DMS 273 (cell line): ENCODE data around the gene AGAP2.
"Not testable (repeated sequence)": the region's sequence is repeated elsewhere in the genome, so short reads cannot be mapped to it uniquely, and the experiment has no call there.

Experiments used
- DNase-seq: peaks from one replicate; lab custom pipeline; 2025; ENCODE audit not compliant: unreplicated experiment; lab: John Stamatoyannopoulos, UW

Gene AGAP2

GRCh38 chr12:57738661-57739237, at the start of gene AGAP2:
Gene AGAP2, minus strand, starts transcription at chr12:57738742. Its CDS starts 496 bp downstream, at chr12:57738246.
- DNase-seq = peak; percentile 77

- DNase-seq = no peak
Measured at GRCh38 chr12:57783861-57784260, 45.3 kb upstream of the AGAP2 start.

GRCh38 chr12:57783466-57783801, 44.9 kb upstream of the AGAP2 start:
- no peak for DNase-seq

DNA sequence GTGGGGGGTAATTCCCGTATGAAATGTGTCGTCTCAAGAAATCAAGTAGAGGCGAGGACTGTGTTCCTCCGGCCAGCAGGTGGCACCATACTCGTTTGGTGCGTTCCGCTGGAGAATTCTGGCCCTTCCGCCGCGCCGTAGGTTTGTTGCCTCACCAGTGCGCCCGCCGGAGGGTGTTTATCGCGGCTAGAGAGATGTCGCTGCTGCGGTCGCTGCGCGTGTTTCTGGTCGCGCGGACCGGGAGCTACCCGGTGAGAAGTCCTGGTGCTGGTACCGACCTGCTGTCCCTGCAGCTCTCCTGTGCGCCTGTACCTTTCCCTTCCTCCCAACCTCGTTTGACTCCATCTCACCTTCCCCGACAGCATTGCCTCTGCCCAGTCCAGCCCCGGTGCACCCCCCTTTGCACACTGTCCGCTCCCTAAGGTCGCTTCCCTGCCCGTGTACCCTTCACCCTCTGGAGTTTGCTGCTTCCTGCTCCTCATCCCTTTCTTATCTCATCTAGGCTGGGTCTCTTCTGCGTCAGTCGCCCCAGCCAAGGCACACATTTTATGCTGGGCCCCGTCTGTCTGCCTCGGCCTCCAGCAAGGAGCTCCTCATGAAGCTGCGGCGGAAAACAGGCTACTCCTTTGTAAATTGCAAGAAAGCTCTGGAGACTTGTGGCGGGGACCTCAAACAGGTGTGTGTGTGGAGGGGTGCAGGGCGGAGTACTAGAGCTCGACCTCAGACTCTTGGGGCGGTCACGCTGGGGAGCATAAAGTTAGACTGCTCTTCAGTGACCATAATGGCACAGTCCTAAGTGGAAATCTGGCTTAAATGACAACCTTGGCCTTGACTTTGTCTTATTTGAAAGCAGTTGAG, 44.3 kb upstream of the AGAP2 start, which contains the start of gene TSFM:
TSFM (plus strand) TSS at position 180 of the 858 bp plus-strand sequence; CDS start at position 195, 15 bp downstream.
- peak; percentile 96 for DNase-seq

DNA sequence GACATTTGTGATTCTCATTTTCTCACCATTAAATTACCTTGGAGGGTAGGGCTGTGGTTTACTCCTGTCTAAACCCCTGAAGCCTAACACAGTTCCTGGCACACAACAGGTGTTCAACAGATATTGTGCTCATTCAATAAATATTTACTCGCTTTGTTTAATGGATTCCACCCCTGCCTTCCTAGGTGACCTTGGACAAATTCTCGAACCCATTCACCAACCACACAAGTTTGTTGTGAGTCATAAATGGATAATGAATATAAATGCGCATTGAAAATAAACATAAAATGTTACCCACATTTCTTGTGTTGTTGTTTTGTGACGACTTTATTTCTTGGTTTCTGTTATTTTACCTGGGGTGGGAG, 43.7 kb upstream of the AGAP2 start:
- DNase-seq = no peak

DNA sequence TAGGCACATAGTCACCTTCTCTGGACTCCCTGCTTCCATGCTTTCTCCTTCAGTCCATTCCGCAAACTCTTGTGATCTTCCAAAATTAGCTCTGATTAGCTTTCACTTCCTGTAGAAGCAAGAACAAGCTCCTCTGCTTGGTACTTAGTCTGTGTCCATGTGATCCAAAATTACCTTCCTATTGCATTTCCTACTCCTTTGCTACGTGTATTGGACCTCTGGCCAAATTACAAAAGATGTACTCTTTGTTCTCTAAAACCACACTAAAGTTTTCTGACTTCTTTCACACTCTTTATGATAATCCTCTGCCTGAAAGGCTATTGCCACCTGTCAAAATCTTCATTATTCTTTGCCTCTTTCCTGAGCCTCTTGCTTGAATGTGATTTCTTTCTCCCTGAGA, 43.3 kb upstream of the AGAP2 start:
- DNase-seq = no peak

- no peak for DNase-seq
Measured at GRCh38 chr12:57781244-57781643, 42.7 kb upstream of the AGAP2 start.

- DNase-seq = no peak
Measured at GRCh38 chr12:57780284-57780897, 41.8 kb upstream of the AGAP2 start.

DNA sequence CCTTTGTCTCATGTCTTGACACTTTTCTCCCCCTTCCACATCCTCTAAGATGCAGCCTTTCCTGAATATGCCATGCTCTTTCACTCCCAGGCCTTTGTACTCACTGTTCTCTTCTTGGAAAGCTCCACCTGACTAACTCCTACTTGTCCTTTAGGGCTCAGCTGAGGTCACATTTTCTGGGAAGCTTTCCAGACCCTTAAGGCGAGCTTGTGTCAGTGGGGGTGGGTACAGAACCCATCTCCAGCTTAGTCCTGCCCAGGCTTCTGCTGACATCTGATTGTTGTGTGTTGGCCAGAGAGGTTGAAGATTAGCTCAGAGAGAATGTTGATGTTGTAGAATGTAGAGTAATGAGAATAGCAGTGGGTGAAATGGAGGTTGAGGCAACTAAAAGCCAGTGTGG, 41.2 kb upstream of the AGAP2 start:
- no peak for DNase-seq

GRCh38 chr12:57777911-57778310, 39.4 kb upstream of the AGAP2 start:
- DNase-seq = no peak

DNA sequence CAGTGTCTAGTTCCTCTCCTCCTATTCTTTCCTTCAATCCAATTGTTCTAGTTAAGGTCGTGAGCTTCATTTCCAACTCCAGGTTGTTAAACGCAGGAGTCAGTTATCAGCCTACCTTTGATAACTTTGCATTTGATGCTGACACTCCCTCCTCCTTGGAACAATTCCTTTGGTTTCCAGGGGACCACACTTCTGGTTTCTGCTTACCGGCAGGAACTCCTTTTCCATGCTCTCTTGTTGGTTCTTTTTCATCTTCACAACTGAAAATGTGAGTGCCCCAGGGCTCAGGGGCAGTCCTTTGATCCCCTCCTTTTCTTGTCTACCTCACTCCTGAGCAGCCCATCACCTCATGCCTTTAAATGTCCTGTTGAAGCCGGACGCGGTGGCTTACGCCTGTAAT, 38.8 kb upstream of the AGAP2 start:
- DNase-seq = no peak

GRCh38 chr12:57776247-57776587, 37.7 kb upstream of the AGAP2 start:
- no peak for DNase-seq

DNA sequence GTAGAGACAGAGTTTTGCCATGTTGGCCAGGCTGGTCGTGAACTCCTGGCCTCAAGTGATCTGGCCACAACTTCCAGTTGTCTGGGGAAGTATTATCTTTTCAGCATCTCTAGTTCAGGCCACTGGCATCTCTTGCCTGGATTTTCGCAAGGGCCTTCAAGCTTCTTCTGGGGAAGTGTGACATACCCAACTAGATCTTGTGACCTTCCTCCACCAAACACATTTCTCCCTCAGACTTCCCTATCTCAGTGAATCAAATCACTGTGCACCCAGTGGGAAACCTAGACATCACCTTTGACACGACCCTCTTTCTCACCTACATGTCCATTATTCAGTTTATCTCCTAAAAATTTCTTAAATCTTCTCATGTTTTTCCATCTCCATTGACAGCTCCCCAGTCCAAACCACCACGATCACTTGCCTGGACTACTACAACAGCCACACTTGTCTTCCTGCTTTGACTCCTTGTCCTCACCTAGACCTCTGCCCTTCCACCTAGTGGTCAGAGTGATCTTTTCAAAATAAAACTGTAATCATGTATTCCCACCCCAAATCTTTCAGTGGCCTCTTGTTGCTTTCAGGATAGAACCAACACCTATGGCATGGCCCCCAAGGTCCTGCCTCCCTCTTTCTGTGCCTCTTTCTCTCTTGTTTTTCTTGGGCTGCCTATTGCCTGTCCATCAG, 37.2 kb upstream of the AGAP2 start:
- no peak for DNase-seq

DNA sequence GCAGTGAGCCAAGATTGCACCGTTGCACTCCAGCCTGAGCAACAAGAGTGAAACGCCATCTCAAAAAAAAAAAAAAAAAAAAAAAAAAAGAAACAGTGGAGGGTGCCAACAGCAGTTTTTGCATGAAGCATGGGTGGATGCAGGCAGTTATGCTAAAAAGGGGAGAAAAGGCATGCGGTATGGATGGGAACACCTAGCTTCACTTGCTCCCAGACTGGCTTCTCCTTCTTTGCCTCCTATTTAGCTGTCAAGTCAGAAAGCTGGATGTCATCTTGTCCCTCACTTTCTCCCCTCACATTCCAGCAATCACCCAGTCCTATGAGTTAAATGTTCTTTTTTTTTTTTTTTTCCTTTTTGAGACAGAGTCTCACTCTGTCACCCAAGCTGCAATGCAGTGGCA, 36.5 kb upstream of the AGAP2 start:
- DNase-seq = no peak

DNA sequence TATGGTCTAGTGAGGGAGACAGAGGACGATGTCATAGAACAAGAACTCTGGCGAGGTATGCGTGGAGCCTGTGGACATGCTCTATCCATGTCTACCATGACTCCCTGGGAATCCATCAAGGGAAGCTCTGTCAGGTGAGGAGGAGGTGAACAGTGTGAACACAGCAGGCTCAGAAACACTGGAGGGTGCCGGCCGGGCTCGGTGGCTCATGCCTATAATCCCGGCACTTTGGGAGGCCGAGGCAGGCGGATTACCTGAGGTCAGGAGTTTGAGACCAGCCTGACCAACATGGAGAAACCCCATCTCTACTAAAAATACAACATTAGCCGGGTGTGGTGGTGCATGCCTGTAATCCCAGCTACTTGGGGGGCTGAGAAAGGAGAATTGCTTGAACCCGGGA, 36.1 kb upstream of the AGAP2 start:
- DNase-seq = not testable (repeated sequence)

- peak; percentile 78 for DNase-seq
Measured at GRCh38 chr12:57772429-57773322, 34.1 kb upstream of the AGAP2 start, which contains the start of gene EEF1AKMT3. Gene EEF1AKMT3, plus strand, starts transcription at chr12:57772614. Its CDS starts 111 bp downstream, at chr12:57772725.

DNA sequence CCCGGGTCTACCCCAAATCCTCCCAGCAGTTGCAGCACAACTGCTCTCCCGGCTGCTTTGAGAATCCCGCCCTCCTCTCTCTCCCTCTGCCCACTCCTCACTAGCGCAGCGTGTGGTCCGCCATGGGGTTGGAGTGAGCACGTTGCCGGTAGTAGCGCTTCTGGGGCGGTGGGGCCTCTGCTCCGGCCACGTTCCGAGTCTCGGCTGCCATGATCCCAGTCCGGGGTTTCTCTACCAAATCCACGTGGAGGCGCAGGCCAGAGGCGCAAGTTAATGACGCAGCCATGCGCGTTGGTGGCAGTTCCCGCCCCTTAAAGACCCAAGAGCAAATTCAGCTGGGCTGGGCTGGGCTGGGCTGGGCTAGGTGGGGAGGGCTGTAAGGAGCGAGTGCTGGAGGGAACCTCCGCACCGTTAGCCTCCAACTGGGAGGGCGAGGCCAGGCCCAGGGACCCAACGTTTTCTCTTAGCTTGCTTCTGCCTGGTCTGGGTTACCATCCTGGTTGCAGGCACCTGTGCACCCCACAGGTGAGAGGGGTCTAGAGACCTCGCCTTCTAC, 33.4 kb upstream of the AGAP2 start, which contains the start of gene METTL1:
METTL1 (minus strand) TSS at position 233 of the 556 bp plus-strand sequence; CDS start at position 211, 22 bp downstream.
- peak; percentile 97 for DNase-seq

DNA sequence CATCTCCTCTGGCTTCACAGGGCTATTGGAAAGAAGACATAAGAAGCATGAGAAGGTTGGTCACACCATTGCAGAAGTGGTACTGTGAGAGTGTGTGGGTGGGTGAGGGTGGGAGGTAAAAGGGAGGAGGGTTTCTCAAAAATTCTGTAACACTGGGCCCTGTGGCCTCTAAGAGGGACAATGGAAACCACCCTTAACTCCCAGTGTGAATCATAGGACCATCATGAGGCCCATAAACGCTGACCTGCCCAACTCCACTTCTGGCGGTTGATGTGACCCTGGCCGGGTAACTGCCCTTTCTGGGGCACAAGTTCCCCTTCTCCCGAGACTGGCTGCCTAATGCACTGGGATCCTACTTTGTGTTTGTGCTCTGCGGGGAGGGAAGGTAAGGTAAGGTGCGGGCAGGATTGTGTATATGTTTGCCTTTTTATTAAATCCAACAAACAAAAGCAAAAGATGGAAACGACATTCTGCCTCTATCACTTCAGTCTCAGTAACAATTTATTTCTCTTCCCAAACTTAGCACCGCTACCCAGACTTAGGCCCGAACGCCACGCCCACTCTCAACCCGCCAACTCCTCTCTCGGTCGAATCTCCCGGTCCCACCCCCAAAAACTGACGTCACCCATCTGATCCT, 32.8 kb upstream of the AGAP2 start:
- peak; percentile 95 for DNase-seq

DNA sequence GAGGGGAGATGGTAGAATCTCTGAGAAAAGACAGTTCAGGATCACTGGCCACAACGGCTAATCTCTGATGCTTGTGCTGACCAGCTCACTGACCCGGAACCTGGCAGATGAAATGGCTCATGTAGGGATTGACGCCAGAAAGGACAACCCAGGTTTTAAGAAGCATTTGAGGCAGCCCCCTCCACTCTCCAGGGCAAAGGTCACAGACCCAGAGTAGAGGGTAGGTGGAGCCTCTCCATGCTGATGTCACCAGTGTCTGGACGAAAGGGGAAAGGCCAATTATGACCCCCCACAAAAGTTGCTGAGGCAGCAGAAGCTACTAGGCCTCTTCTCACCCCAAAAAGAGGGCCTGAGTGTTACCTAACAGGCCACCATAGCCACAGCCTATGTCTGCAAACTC, 32.2 kb upstream of the AGAP2 start:
- no peak for DNase-seq

DNA sequence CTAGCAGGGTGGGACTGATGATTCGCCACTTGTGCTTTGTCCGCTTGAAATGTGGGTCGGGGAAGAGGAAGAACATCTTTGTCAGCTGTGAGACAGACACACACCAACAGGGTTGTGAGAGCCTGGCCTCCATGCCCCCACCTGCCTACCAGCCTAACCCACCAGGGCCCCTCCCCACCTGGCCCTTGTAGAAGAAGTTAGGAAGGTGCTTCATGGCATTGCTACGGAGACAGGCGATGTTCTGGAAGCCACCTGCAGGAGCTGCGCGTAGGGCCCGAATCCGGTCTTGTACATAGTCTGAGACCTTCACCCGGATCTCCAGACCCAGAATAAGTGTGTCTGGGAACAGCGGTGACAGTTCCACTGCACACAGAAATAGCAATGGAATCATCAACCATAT, 31.1 kb upstream of the AGAP2 start:
- DNase-seq = no peak
